Muscle layer of colon (tissue), 2 donors: Measurements from ENCODE around the gene SRRM5.
"Not testable (repeated sequence)": the region's sequence is repeated elsewhere in the genome, so short reads cannot be mapped to it uniquely, and the experiment has no call there.

Experiments used
- H3K27ac ChIP-seq: one replicate; pipeline ENCODE4 v1.7.0; 2013; ENCODE audit warnings: low read depth, mild to moderate bottlenecking, low read length, moderate library complexity
- H3K27me3 ChIP-seq, 2 donors: one replicate each; pipeline ENCODE4 v1.7.0; 2013; ENCODE audit warnings: low read length in 2 of 2, mild to moderate bottlenecking in 2 of 2; ENCODE audit not compliant: insufficient read depth in 2 of 2, control insufficient read depth in 1 of 2
- H3K36me3 ChIP-seq: one replicate; pipeline ENCODE4 v1.7.0; 2013; ENCODE audit warnings: mild to moderate bottlenecking, low read length; ENCODE audit not compliant: insufficient read depth
- H3K4me1 ChIP-seq: one replicate; pipeline ENCODE4 v1.7.0; 2013; ENCODE audit warnings: mild to moderate bottlenecking, low read length; ENCODE audit not compliant: insufficient read depth
- H3K4me3 ChIP-seq, 2 donors: one replicate each; pipeline ENCODE4 v1.7.0; 2013; ENCODE audit warnings: low read length in 2 of 2, low read depth in 1 of 2, mild to moderate bottlenecking in 1 of 2, moderate library complexity in 1 of 2
- H3K9ac ChIP-seq: one replicate; pipeline ENCODE4 v1.7.0; 2013; ENCODE audit warnings: low read length
- H3K9me3 ChIP-seq: one replicate; pipeline ENCODE4 v1.7.0; 2013; ENCODE audit warnings: mild to moderate bottlenecking, low read length
- donor health status: abdominal sarcoma.
- donor health status: Adenocarcinoma of cecum.

Gene SRRM5

DNA sequence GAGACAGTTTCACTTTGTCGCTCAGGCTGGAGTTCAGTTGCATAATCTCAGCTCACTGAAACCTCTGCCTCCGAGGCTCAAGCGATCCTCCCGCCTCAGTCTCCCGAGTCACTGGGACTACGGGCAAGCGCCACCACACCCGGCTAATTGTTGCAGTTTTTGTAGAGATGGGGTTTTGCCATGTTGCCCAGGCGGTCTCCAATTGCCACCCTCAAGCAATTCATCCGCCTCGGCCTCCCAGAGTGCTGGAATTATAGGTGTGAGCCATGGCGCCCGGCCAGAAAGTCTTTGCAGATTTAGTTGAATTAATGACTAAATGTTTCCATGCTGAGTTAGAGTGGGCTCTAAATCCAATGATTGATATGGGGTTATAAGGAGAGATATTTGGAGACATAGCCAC lies 32.3 kb downstream of the SRRM5 start:
- H3K27ac ChIP-seq, result no peak overlapping the region
- H3K4me1 ChIP-seq, result peaks cover 5% of the 10 kb centered on the region
- no peaks in the 10 kb centered on the region for H3K9me3 ChIP-seq
- H3K27me3 ChIP-seq, result peaks cover 0 to 5% of the 10 kb centered on the region in 2 donors
- H3K36me3 ChIP-seq, result peaks cover 4% of the 10 kb centered on the region
- no peak overlapping the region for H3K9ac ChIP-seq
- H3K4me3 ChIP-seq, result no peak overlapping the region

DNA sequence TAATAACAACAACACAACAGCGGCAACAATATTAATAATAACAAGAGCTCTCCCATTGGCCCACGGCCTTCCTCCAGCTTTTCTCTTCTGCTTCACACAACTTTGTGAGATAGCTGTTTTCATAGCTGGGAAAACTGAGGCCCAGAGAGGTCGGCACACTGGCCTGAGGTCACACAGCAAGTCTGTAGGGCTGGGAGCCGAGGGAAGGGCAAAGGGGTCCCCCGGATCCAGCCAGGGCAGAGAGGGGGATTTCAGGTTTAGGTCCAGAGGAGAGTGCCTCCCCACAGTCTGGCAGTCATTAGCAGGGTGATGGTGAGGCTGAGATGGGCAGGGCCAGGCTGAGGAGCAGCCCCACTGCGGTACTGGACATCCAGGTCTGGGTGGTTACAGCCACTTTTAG lies 36.7 kb downstream of the SRRM5 start:
- Histone ChIP-seq H3K9ac (no peak overlapping the region), H3K27ac (no peak overlapping the region), H3K4me1 (peaks cover 3% of the 10 kb centered on the region), H3K9me3 (no peaks in the 10 kb centered on the region), H3K4me3 (no peak overlapping the region), H3K36me3 (peaks cover 4% of the 10 kb centered on the region), H3K27me3 (no peaks in the 10 kb centered on the region)

DNA sequence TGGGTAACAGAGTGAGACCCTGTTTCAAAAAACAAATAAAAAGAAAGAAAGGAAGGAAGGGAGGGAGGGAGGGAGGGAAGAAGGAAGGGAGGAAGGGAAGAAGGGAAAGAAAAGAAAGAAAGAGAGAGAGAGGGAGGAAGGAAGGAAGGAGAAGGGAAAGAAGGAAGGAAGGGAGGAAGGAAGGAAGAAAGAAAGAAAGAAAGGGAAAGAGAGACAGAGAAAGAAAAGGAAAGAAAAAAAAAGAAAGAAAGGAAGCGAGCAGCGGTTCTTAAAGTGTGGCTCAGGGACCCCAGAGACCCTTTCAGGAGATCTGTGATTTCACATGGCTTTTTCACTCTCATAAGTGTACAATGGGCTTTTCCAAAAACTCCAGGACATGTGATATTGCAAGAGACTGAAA lies 37.6 kb downstream of the SRRM5 start:
- H3K9ac ChIP-seq, result no peak overlapping the region
- H3K9me3 ChIP-seq, result no peaks in the 10 kb centered on the region
- peaks cover 3% of the 10 kb centered on the region for H3K4me1 ChIP-seq
- no peak overlapping the region for H3K27ac ChIP-seq
- H3K4me3 ChIP-seq, result no peak overlapping the region
- peaks cover 4% of the 10 kb centered on the region for H3K36me3 ChIP-seq
- no peaks in the 10 kb centered on the region for H3K27me3 ChIP-seq

DNA sequence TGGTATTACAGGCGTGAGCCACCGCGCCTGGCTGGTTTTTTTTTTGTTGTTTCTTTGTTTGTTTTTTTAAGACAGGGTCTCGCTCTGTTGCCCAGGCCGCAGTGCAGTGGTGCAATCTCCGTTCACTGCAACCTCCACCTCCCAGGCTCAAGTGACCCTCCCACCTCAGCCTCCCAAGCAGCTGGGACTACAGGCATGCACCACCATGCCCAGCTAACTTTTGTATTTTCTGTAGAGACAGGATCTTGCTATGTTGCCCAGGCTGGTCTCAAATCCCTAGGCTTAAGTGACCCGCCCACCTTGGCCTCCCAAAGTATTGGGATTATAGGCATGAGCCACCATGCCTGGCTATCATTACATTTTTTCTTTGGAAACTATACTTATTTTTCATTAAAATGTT lies 38.4 kb downstream of the SRRM5 start:
- H3K27me3 ChIP-seq, H3K4me3 ChIP-seq, H3K4me1 ChIP-seq, H3K9ac ChIP-seq, H3K36me3 ChIP-seq, H3K9me3 ChIP-seq, H3K27ac ChIP-seq: not testable (repeated sequence)

DNA sequence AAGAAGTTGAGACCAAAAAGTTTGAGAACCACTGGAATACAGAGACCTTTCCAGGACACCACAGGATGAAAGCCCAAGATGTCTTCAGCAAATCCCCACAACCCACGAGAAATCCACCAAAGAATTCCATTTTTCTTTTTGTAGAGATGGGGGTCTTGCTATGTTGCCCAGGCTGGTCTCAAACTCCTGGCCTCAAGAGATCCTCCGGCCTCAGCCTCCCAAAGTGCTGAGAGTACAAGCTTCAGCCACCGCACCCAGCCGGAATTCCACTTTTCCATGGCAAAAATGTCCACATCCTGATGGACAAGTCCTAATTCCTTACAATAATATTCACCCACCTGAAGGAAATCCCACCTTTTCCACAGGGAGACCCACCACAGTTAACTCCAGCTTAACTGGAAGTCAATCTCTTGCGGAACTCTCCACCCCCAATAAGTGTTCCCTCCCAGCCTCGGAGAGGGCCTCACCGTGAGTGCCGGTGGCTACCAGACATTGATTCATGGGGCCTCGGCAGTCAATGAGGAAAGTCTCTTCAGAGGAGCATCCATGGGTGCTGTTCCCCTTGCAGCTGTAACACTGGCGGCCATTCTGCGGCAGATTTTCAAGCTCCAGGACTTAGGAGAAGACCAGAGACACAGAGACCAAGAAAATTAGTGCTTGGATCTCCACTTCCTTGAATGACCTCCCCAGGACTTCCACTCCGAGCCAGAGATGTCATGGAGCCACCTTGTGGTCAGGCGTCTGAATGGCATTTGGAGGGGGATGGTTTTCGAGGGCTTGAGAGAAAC lies 40.1 kb downstream of the SRRM5 start:
- H3K27me3 ChIP-seq, result no peaks in the 10 kb centered on the region
- peak overlapping the region in 1 of 2 donors; percentile 15 for H3K4me3 ChIP-seq
- peaks cover 3% of the 10 kb centered on the region for H3K4me1 ChIP-seq
- H3K36me3 ChIP-seq, result peaks cover 8% of the 10 kb centered on the region
- no peak overlapping the region for H3K9ac ChIP-seq
- peak overlapping the region; percentile 56 for H3K27ac ChIP-seq
- no peaks in the 10 kb centered on the region for H3K9me3 ChIP-seq

DNA sequence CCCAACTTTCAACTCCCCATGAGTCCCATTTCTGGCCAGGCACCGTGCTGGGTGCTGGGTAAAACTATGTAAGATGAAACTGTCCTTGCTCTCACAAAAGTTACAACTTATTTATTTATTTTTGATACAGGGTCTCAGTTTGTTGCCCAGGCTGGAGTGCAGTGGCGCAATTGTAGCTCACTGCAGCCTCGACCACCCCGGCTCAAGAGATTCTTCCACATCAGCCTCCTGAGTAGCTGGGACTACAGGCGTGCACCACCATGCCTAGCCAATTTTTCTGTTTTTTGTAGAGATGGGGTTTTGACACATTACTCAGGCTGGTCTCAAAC lies 40.6 kb downstream of the SRRM5 start:
- no peak overlapping the region for H3K9ac ChIP-seq

DNA sequence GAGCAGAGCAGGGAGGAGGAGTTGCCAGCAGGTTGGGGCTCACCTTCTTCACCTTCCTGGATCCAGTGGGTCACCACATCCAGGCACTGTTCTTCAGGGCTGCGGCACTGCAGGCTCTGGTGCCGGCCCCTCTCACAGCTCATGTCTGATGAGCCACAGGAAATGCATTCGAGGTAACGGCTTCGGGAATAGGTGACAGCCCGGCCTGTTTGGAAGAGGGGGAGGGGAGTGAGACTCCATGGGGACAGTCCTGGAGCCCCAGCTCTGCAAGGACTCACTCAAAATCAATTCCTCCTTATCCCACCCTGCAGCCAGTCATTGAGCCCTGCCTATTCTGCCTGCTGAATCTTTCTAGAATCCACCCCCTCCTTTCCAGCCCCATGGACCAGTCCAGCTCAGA lies 44.5 kb downstream of the SRRM5 start:
- Histone ChIP-seq H3K27ac (no peak overlapping the region), H3K27me3 (no peaks in the 10 kb centered on the region), H3K4me1 (peaks cover 3% of the 10 kb centered on the region), H3K9me3 (no peaks in the 10 kb centered on the region), H3K36me3 (peaks cover 4% of the 10 kb centered on the region), H3K9ac (no peak overlapping the region), H3K4me3 (no peak overlapping the region)

More for the DNA sequence above, 40.6 kb downstream of the SRRM5 start:
- peaks cover 8% of the 10 kb centered on the region for H3K36me3 ChIP-seq
- H3K27ac ChIP-seq, result peak overlapping the region; percentile 56
- H3K4me3 ChIP-seq, result peak overlapping the region in 1 of 2 donors; percentile 15
- peaks cover 3% of the 10 kb centered on the region for H3K4me1 ChIP-seq
- no peaks in the 10 kb centered on the region for H3K27me3 ChIP-seq
- no peaks in the 10 kb centered on the region for H3K9me3 ChIP-seq

DNA sequence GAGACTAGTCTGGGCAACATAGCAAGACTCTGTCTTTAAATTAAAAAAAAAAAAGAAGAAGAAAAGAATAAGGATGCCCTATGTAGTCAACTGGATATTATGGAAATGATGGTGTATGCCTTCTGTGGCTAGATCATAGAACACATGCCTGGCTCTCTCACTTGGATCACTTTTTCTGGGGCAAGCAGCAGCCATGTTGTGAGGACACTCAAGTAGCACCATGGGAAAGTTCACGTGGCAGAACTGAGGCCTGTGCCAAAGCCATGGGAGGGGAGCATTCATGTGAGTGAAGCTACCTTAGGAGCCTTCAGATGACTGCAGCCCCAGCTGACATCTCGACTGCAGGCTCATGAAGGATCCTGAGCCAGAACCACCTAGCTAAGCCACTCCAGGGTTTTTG lies 46.1 kb downstream of the SRRM5 start:
- H3K36me3 ChIP-seq, result peaks cover 4% of the 10 kb centered on the region
- no peaks in the 10 kb centered on the region for H3K4me1 ChIP-seq

DNA sequence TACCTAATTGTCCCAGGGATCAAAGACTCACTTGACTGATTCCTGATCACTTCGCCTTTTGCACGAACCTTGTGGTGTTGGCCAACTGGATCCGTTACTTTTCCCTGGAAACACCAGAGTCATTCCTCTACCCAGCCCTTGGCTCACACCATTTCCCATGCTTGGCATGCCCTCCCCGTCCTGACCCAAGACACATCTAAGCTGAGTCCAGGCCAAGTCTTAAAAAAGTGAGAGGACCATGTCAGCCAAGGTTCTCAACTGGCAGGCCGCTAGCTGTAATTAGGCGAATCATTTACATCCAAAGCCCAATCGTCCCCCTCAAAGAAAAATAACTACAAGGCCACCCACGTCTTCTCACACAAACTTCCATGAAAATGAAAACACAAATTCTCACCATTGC lies 46.6 kb downstream of the SRRM5 start:
- Histone ChIP-seq H3K9me3 (no peaks in the 10 kb centered on the region), H3K4me1 (no peaks in the 10 kb centered on the region), H3K9ac (no peak overlapping the region), H3K36me3 (peaks cover 4% of the 10 kb centered on the region), H3K27ac (no peak overlapping the region), H3K4me3 (no peak overlapping the region), H3K27me3 (no peaks in the 10 kb centered on the region)

More for the DNA sequence above, 46.1 kb downstream of the SRRM5 start:
- H3K27me3 ChIP-seq, result no peaks in the 10 kb centered on the region
- no peak overlapping the region for H3K9ac ChIP-seq
- H3K27ac ChIP-seq, result no peak overlapping the region
- H3K9me3 ChIP-seq, result no peaks in the 10 kb centered on the region
- no peak overlapping the region for H3K4me3 ChIP-seq

DNA sequence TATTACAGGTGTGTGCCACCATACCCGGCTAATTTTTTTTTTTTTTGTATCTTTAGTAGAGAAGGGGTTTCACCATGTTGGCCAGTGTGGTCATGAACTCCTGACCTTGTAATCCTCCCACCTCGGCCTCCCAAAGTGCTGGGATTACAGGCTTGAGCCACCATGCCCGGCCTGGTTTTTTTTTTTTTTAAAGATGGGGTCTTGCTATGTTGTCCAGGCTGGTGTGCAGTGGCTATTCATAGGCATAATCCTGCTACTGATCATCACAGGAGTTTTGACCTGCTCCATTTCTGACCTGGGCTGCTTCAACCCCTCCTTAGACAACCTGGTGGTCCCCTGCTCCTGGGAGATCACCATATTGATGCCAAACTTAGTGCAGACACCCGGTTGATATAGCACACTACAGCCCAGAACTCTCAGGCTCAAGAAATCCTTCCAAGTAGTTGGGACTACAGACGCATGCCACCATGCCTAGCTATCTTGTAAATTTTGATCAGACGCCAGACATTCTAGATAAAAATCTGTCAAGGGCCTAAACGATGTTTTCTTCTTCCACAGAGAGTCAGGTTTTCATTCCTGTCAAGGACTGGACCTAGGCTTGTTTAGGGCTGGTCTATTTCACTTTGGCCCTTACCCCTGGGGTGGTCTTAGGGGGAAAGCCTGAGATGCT lies 48.5 kb downstream of the SRRM5 start:
- H3K4me3 ChIP-seq, result no peak overlapping the region
- H3K27me3 ChIP-seq, result no peaks in the 10 kb centered on the region
- H3K9me3 ChIP-seq, result no peaks in the 10 kb centered on the region
- no peaks in the 10 kb centered on the region for H3K4me1 ChIP-seq
- H3K9ac ChIP-seq, result no peak overlapping the region
- peaks cover 3% of the 10 kb centered on the region for H3K36me3 ChIP-seq
- H3K27ac ChIP-seq, result no peak overlapping the region

DNA sequence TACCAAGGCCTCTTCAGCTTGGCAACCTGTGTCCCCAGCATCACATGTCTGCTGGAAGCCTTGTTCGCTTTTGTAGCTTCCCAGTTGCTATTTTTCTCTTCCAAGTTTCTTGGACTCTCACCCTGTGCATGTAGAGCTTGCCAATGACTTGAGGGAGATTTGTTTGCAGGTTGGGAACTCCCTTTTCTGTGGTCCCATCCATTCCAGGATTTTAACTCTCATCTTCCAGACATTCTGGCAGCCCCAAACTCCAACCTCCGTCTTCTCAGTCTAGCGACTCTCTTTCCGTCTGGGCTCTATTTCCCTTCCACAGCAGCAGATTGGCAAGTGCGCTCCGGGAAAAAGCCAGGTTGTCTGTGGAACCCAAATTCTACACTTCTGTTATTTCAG lies 49.1 kb downstream of the SRRM5 start:
- Histone ChIP-seq H3K36me3 (no peaks in the 10 kb centered on the region), H3K4me3 (no peak overlapping the region), H3K27ac (no peak overlapping the region), H3K9ac (no peak overlapping the region), H3K4me1 (no peaks in the 10 kb centered on the region), H3K27me3 (no peaks in the 10 kb centered on the region), H3K9me3 (no peaks in the 10 kb centered on the region)

DNA sequence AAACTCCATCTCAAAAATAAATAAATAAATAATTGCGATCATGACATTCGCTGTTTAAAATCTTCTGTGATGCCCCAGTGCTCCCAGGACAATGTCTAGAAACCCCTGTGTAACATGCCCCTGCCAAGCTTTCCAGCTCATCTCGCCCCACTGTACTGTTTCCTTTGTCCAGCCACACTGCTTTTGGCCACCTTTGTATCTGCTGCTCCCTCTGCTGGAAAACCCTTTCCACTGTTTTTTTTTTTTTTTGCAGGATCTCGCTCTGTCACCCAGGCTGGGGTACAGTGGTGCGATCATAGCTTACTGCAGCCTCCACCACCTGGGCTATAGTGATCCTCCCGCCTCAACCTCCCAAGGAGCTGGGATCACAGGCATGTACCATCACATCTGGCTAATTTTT lies 50.6 kb downstream of the SRRM5 start:
- no peak overlapping the region for H3K27ac ChIP-seq
- H3K9me3 ChIP-seq, result no peaks in the 10 kb centered on the region
- H3K9ac ChIP-seq, result no peak overlapping the region
- H3K4me1 ChIP-seq, result no peaks in the 10 kb centered on the region
- no peaks in the 10 kb centered on the region for H3K36me3 ChIP-seq
- no peak overlapping the region for H3K4me3 ChIP-seq
- no peaks in the 10 kb centered on the region for H3K27me3 ChIP-seq
